Measurements from ENCODE around the gene SP3. TPM values are rescaled to one million over a fixed set of nuclear protein-coding genes. Genes with fewer than 3 reads are reported as not detected.

The SP3 gene
- total RNA-seq, 4 donors from 2014 or later = 57.1 to 106 (median 86.3) TPM

- no peak for TF ChIP-seq POLR2A (IDR thresholded peaks at IDR 0.05)
- no peak for TF ChIP-seq CTCF (IDR thresholded peaks at IDR 0.05)
- H3K36me3 ChIP-seq = no peaks in the 10 kb centered on the region
- H3K9me3 ChIP-seq = no peaks in the 10 kb centered on the region
- H3K4me3 ChIP-seq = peak overlapping the region; percentile 41 to 60 (median 51)
- H3K4me1 ChIP-seq = peaks cover 0 to 4% (median 0%) of the 10 kb centered on the region in 4 donors
- no peaks in the 10 kb centered on the region for H3K27me3 ChIP-seq
- peak; percentile 25 to 76 (median 68) for DNase-seq
- peak overlapping the region; percentile 66 to 89 (median 80) for H3K27ac ChIP-seq
Measured at GRCh38 chr2:174012347-174013314, 47.5 kb upstream of the SP3 start.

- Histone ChIP-seq H3K36me3 (no peaks in the 10 kb centered on the region), H3K27me3 (no peaks in the 10 kb centered on the region), H3K4me1 (peaks cover 0 to 4% (median 0%) of the 10 kb centered on the region in 4 donors), H3K9me3 (no peaks in the 10 kb centered on the region), H3K4me3 (no peak overlapping the region), H3K27ac (no peak overlapping the region)
- TF ChIP-seq CTCF (IDR thresholded peaks at IDR 0.05) (no peak), POLR2A (IDR thresholded peaks at IDR 0.05) (no peak)
- peak in 1 of 3 donors; percentile 51 for DNase-seq
Measured at GRCh38 chr2:174011796-174012195, 46.6 kb upstream of the SP3 start.

GRCh38 chr2:174011173-174011572 lies 46.0 kb upstream of the SP3 start:
- DNase-seq = no peak
- Histone ChIP-seq H3K27ac (no peak overlapping the region), H3K4me3 (no peak overlapping the region), H3K9me3 (no peaks in the 10 kb centered on the region), H3K27me3 (no peaks in the 10 kb centered on the region), H3K4me1 (peaks cover 0 to 4% (median 0%) of the 10 kb centered on the region in 4 donors), H3K36me3 (no peaks in the 10 kb centered on the region)
- TF ChIP-seq CTCF (IDR thresholded peaks at IDR 0.05) (no peak), POLR2A (IDR thresholded peaks at IDR 0.05) (no peak)

GRCh38 chr2:174009488-174010223 lies 44.5 kb upstream of the SP3 start:
- Histone ChIP-seq H3K27me3 (no peaks in the 10 kb centered on the region), H3K36me3 (no peaks in the 10 kb centered on the region), H3K4me1 (peaks cover 0 to 8% (median 2%) of the 10 kb centered on the region in 4 donors), H3K27ac (no peak overlapping the region), H3K4me3 (no peak overlapping the region), H3K9me3 (no peaks in the 10 kb centered on the region)
- no peak for TF ChIP-seq CTCF (IDR thresholded peaks at IDR 0.05)
- TF ChIP-seq POLR2A (IDR thresholded peaks at IDR 0.05) = no peak
- DNase-seq = no peak

- Histone ChIP-seq H3K4me1 (peaks cover 0 to 13% (median 2%) of the 10 kb centered on the region in 4 donors), H3K4me3 (no peak overlapping the region), H3K36me3 (no peaks in the 10 kb centered on the region), H3K27me3 (no peaks in the 10 kb centered on the region), H3K9me3 (no peaks in the 10 kb centered on the region), H3K27ac (no peak overlapping the region)
- TF ChIP-seq CTCF (IDR thresholded peaks at IDR 0.05) (no peak), POLR2A (IDR thresholded peaks at IDR 0.05) (no peak)
- no peak for DNase-seq
Measured at GRCh38 chr2:174008720-174009119, 43.5 kb upstream of the SP3 start.
